Measurements from ENCODE around the gene FOXN4.
"Not testable (repeated sequence)": the region's sequence is repeated elsewhere in the genome, so short reads cannot be mapped to it uniquely, and the experiment has no call there.

Gene FOXN4

DNA sequence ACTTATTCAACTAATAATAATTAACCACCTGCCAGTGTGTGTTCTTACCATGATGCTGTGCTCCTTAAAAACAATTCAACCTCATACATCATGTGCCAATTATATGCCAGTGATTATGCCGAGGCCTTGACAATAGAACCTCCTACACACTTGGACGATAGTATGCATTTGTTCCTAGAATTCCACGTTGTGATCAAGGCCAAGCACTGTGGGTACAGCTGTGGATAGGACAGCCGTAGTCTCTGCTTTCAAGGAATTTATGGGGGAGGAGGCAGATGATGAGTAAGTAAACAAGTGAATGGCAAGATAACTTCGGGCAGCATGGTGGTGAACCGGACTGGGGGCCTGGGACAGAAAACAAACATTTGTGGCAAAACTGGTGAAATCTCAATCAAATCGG, 20.6 kb upstream of the FOXN4 start:
- TF ChIP-seq, protein P1, sequence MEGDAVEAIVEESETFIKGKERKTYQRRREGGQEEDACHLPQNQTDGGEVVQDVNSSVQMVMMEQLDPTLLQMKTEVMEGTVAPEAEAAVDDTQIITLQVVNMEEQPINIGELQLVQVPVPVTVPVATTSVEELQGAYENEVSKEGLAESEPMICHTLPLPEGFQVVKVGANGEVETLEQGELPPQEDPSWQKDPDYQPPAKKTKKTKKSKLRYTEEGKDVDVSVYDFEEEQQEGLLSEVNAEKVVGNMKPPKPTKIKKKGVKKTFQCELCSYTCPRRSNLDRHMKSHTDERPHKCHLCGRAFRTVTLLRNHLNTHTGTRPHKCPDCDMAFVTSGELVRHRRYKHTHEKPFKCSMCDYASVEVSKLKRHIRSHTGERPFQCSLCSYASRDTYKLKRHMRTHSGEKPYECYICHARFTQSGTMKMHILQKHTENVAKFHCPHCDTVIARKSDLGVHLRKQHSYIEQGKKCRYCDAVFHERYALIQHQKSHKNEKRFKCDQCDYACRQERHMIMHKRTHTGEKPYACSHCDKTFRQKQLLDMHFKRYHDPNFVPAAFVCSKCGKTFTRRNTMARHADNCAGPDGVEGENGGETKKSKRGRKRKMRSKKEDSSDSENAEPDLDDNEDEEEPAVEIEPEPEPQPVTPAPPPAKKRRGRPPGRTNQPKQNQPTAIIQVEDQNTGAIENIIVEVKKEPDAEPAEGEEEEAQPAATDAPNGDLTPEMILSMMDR (IDR thresholded peaks at IDR 0.05; ENCODE audit: extremely low read depth, missing control alignments), result no peak
- DNase-seq (ENCODE audit: low spot score), result no peak

DNA sequence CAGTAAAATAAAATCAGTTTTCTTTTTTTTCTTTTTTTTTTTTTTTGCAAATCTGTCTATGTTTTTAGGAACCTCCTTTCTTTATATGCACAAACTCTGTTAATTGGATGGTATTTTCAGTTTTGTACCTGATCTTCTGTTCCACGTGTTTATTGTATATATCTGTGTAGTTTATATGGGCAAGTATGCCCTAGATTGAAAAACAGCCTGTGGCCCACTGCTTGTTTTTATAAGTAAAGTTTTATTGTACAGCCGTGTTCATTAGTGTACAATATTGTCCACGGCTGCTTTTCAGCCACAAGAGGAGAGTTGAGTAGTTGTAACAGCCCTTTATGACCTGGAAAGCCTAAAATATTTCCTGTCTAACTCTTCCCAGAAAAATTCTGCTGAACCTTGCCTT, 19.9 kb upstream of the FOXN4 start:
- no peak for DNase-seq (ENCODE audit: low spot score)
- TF ChIP-seq, protein P1 (IDR thresholded peaks at IDR 0.05; ENCODE audit: extremely low read depth, missing control alignments), result no peak

DNA sequence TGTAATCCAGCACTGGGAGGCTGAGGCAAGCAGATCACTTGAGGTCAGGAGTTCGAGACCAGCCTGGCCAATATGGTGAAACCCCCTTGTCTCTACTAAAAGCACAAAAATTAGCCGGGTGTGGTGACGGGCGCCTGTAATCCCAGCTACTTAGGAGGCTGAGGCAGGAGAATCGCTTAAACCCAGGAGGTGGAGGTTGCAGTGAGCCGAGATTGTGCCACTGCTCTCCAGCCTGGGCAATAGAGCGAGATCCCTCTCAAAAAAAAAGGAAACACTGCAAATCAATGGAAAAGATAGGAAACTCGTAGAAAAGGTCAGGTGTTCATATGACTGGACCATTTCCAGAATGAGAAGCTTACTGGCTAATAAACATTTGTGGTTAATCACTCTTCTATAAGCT, 12.2 kb upstream of the FOXN4 start:
- DNase-seq (ENCODE audit: low spot score), result not testable (repeated sequence)

DNA sequence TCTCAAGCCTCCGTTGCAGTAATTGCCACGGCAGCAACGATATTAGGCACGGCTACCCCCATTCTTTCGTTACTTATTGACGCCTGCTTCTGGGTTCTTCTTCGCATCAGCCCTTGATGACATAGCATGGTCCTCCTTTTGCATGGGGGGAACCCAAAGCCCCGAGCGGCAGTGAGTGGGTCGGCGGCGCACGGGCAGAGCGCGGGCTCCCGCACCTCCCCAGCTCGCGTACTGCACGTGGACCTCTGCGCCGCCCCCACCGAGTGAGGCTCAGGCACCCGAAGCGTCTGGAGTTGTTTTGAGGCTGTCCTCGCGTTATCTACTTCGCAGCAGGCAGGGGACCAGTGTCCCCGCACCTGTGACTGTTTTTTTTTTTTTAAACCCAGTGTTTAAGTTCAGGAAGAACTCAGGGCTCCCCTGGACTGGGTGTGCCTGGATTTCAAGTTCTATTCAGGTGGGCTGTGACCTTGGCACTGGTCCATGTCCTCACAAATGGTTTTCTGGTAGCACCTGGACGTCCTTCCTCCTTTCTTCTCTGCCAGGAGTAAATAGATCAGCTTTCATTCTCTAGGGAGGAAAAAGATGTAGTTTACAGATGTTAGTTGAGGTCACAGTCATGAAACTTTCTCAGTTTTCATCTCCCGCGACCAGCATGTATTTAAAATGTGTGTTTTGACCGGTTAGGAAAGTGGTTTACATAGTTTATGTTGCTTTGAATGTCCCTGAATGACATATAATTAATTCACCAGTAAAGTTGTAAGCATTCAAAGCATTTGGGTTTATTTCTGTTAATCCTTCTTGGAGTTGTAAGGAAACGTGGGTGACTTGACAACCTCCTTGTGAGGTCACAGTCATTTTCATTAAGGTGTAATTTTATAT, 1.4 kb upstream of the FOXN4 start:
- TF ChIP-seq, protein P1 (IDR thresholded peaks at IDR 0.05; ENCODE audit: extremely low read depth, missing control alignments), result no peak
- peak; percentile 25 for DNase-seq (ENCODE audit: low spot score)

DNA sequence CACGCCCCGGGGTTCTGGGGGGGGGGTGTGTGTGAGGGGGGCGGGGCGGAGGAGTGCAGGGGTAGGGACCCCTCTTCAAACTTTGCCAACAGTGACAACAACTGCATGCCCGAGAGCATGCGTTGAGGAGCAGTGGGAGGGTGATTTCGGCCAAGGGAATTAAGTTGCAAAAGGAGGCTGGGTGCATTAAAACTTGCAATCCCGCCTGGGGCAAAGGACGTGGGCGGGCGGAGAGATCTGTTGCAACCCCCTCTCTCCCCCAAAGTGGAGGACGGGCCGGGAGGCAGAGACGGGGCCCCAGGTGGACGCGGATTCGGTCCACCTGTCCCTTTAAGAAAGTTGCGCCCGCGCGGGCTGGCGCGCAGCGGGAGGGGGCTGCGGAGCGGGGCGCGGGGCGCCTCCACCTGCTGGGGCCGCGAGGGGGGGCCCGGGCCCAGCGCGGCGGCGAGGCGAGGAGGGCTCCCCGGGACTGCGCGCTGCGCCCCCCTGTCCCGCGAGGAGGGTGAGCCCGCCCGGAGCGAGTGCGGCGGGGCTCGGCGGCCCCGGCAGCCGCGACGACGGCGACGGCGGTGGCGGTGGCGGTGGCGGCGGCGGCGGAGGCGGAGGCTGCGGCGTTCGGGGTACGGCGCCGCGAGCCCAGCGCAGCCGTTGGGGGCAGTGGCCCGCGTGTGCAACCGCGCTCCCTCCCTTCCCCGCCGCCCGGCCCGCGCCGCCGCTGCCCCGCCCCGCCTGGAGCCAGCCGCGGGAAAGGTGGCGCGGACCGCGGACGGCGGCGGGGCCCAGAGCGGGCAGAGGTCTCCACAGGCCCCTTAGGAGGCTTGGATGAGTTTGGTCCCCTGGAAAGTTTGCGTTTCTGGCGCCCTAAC, 530 bp upstream of the FOXN4 start:
- DNase-seq (ENCODE audit: low spot score), result peak; percentile 46
- TF ChIP-seq, protein P1 (IDR thresholded peaks at IDR 0.05; ENCODE audit: extremely low read depth, missing control alignments), result no peak

DNA sequence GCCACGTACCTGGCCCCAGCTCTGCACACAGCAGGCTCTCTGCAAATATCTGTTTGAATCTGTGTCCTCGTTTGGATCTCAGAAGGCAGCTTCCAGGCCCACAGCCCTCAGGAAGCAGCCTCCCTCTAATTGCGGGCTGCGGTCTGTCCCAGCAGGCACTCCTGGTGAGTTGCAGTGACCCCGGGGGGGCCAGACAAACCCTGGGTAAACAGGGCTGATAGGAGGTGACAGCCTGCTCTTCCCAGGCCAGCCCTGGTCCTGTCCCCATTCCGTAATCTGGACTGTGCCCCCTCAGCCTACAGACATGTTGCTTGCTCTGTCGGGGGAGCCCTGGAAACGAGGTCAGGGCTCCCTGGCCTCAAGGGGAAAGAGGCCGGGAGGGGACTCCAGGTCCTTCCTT, 2.0 kb downstream of the FOXN4 start:
- no peak for DNase-seq (ENCODE audit: low spot score)

DNA sequence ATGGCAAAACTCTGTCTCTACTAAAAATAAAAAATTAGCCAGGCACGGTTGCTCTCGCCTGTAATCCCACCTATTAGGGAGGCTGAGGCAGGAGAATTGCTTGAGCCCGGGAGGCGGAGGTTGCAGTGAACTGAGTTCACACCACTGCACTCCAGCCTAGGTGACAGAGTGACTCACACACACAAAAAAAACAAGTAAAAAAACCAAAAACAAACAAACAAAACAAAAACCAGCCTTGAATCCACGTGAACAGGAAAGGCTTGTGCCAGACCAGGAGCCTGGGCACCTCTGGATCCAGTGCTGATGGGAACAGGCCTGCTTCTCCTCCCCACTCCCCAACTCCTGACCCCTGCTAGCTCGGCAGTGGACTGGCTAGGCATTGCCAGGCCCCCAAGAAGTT, 3.5 kb downstream of the FOXN4 start:
- no peak for DNase-seq (ENCODE audit: low spot score)
- TF ChIP-seq, protein P1 (IDR thresholded peaks at IDR 0.05; ENCODE audit: extremely low read depth, missing control alignments), result no peak

More for the DNA sequence above, 2.0 kb downstream of the FOXN4 start:
- TF ChIP-seq, protein P1 (IDR thresholded peaks at IDR 0.05; ENCODE audit: extremely low read depth, missing control alignments), result no peak

All from GM20000 (cell line).